Measurements from ENCODE around the gene PTPN22. TPM values are rescaled to one million over a fixed set of nuclear protein-coding genes. Genes with fewer than 3 reads are reported as not detected.

Gene PTPN22
- total RNA-seq, 1 donor from 2014 or later, result 26.1 TPM

DNA sequence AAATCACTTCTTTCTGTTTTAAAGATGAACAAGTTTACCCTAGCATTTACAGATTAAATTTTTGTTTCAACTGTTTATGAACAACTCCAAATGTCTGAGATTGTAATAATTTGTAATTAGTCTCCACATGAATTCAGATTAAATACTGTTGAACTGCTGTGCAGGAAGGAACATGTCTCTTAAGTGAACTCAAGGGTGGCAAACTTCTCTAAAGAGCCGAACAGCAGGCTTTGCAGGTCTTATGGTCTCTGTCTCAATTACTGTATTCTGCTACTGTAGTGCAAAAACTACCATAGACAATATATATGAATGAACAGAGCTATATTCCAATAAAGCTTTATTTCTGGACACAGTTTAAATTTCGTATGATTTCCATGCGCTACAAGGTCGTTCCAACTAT lies 65.9 kb downstream of the PTPN22 start:
- no peak overlapping the region for H3K27ac Mint-ChIP-seq
- H3K36me3 Mint-ChIP-seq (ENCODE audit: low read depth), result peaks cover 25% of the 10 kb centered on the region
- ChIA-PET POLR2A (no interaction called here), CTCF (no interaction called here)
- TF ChIP-seq, protein P1, sequence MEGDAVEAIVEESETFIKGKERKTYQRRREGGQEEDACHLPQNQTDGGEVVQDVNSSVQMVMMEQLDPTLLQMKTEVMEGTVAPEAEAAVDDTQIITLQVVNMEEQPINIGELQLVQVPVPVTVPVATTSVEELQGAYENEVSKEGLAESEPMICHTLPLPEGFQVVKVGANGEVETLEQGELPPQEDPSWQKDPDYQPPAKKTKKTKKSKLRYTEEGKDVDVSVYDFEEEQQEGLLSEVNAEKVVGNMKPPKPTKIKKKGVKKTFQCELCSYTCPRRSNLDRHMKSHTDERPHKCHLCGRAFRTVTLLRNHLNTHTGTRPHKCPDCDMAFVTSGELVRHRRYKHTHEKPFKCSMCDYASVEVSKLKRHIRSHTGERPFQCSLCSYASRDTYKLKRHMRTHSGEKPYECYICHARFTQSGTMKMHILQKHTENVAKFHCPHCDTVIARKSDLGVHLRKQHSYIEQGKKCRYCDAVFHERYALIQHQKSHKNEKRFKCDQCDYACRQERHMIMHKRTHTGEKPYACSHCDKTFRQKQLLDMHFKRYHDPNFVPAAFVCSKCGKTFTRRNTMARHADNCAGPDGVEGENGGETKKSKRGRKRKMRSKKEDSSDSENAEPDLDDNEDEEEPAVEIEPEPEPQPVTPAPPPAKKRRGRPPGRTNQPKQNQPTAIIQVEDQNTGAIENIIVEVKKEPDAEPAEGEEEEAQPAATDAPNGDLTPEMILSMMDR (IDR thresholded peaks at IDR 0.05), result no peak
- no peaks in the 10 kb centered on the region for H3K27me3 Mint-ChIP-seq
- H3K9me3 Mint-ChIP-seq, result no peaks in the 10 kb centered on the region
- peaks cover 67% of the 10 kb centered on the region for H3K4me1 Mint-ChIP-seq
- no peak overlapping the region for H3K4me3 Mint-ChIP-seq
- ATAC-seq (ENCODE audit: low read depth) (no peak), DNase-seq (no peak)
- intact Hi-C loops (cut with micrococcal nuclease), result no loop called here

DNA sequence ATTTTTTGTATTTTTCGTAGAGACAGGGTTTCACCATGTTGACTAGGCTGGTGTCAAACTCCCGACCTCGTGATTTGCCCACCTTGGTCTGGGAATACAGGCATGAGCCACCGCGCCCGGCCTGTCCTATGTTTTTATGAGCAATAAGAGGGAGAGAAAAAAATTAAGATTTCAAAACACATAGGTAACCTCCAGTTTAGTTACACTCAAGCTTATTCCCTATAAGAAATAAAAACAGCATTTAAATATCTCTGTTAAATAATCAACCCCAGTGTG lies 66.3 kb downstream of the PTPN22 start:
- Mint-ChIP-seq H3K4me1 (peaks cover 68% of the 10 kb centered on the region), H3K4me3 (no peak overlapping the region), H3K36me3 (ENCODE audit: low read depth) (peaks cover 25% of the 10 kb centered on the region), H3K9me3 (no peaks in the 10 kb centered on the region), H3K27ac (no peak overlapping the region), H3K27me3 (no peaks in the 10 kb centered on the region)
- TF ChIP-seq, protein P1 (IDR thresholded peaks at IDR 0.05), result no peak
- intact Hi-C loops (cut with micrococcal nuclease), result no loop called here
- ChIA-PET POLR2A (no interaction called here), CTCF (no interaction called here)
- DNase-seq (no peak), ATAC-seq (ENCODE audit: low read depth) (no peak)

DNA sequence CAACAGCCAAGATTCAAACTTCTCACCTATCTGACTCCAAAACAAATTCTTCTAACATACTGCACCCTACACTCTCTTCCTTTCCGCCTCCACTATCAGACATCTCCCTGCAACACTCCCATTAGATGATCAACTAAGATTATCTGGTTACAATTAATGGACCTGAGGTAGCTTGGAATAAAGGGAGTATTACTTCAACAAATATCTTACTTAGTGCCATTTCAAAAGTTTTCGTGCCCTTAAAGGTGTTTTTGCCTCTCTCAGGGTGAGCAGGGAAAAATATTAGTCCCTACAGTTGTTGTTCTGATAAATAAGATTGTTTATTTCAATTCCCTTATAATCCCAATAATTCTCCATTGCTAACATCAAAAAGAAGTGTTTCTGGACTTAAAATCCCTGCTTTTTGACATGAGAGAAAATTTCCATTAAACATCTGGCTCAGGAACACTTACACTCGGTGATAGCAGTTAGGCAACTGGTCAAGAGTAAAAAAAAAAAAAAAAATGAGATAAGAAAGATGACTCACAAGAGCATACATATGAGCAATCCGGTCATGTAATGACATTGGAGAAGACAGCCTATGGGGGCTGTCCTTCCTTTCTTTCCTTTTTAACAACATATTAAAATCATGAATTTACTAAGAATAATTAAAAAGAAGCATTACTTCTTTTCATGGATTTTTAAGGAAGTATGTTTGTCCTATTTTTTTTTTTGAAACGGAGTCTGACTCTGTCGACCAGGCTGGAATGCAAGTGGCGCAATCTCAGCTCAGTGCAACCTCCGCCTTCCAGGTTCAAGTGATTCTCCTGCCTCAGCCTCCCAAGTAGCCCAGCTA lies 66.9 kb downstream of the PTPN22 start:
- no peaks in the 10 kb centered on the region for H3K27me3 Mint-ChIP-seq
- TF ChIP-seq, protein P1 (IDR thresholded peaks at IDR 0.05), result no peak
- H3K4me3 Mint-ChIP-seq, result no peak overlapping the region
- no peaks in the 10 kb centered on the region for H3K9me3 Mint-ChIP-seq
- ChIA-PET POLR2A (no interaction called here), CTCF (no interaction called here)
- peaks cover 25% of the 10 kb centered on the region for H3K36me3 Mint-ChIP-seq (ENCODE audit: low read depth)
- no peak overlapping the region for H3K27ac Mint-ChIP-seq
- intact Hi-C loops (cut with micrococcal nuclease), result no loop called here
- ATAC-seq (ENCODE audit: low read depth) (no peak), DNase-seq (no peak)
- peaks cover 63% of the 10 kb centered on the region for H3K4me1 Mint-ChIP-seq

DNA sequence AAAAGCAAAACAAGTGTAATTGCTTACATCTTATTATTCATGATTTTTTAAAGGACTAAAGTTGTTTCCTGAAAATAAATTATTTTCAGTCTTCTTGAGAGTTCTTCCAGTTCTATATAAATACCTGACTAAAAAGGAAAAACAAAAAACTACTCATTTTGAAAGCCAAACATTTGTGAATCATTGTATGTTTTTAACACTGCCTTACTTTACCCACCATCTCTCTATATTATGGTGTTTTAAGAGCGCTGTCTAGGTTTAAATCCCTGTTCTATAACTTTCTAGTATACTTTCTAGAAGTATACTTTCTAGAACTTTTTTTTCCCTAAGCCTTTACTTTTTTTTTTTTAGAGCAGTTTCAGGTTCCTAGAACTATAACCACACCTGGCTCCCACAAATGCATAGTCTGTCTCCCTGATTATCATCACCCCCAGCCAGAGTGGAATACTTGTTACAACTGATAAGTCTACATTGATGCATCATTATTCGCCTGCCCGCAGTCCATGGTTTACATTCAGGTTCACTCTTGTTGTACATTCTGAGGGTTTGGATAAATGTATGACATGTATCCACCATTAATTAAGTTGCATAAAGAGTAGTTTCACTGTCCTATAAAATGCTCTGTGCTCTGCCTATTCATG lies 69.0 kb downstream of the PTPN22 start:
- Mint-ChIP-seq H3K4me3 (no peak overlapping the region), H3K36me3 (ENCODE audit: low read depth) (peaks cover 21% of the 10 kb centered on the region), H3K4me1 (peaks cover 59% of the 10 kb centered on the region), H3K27ac (no peak overlapping the region), H3K27me3 (no peaks in the 10 kb centered on the region), H3K9me3 (no peaks in the 10 kb centered on the region)
- no peak for ATAC-seq (ENCODE audit: low read depth)
- no peak for DNase-seq
- TF ChIP-seq, protein P1 (IDR thresholded peaks at IDR 0.05), result no peak
- POLR2A ChIA-PET, result interaction anchor here (1.4 kb wide), 1 partner anchor 9 kb away, joined by 3 read pairs; the partner anchor contains the start of gene RSBN1
- intact Hi-C loops (cut with micrococcal nuclease), result no loop called here
- CTCF ChIA-PET, result no interaction called here

DNA sequence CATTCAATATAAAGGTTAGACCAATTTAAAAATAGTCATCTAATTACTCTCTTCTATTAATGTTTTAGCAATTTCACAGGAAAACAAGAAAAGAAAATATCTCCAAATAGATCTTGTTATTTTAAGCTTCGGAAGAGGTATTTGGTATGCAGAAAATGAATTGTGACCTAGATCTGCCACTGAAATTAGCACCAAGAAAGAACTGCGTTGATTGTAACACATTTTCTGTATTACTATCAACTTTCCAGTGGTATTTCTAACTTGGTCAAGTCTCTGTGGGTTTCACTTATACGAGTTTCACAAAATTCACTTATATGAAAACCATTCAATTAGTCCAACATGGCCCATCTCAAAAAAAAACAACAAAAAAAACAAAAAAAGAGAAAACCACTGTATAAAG lies 71.0 kb downstream of the PTPN22 start:
- ATAC-seq (ENCODE audit: low read depth), result no peak
- TF ChIP-seq, protein P1 (IDR thresholded peaks at IDR 0.05), result no peak
- Mint-ChIP-seq H3K4me1 (peaks cover 51% of the 10 kb centered on the region), H3K9me3 (no peaks in the 10 kb centered on the region), H3K27me3 (no peaks in the 10 kb centered on the region), H3K27ac (no peak overlapping the region), H3K36me3 (ENCODE audit: low read depth) (peaks cover 34% of the 10 kb centered on the region), H3K4me3 (no peak overlapping the region)
- ChIA-PET POLR2A (no interaction called here), CTCF (no interaction called here)
- no peak for DNase-seq
- intact Hi-C loops (cut with micrococcal nuclease), result no loop called here

All from activated B cell treated with CpG ODN at 0.5 μM for 24 hours (primary cell).